HEK293 (cell line): ENCODE results near the gene DIP2B.

Source experiments
- CTCF ChIA-PET: fragments of 350-600 bp; formaldehyde crosslinking; extraction: SDS; loops from one replicate; lab custom pipeline; 2021; ENCODE audit warnings: antibody characterized with exemption; lab: Yijun Ruan, JAX
- POLR2A ChIA-PET: fragments of 300-600 bp; formaldehyde crosslinking; extraction: SDS; loops from one replicate; lab custom pipeline; 2020; ENCODE audit warnings: antibody characterized with exemption, inconsistent platforms; lab: Yijun Ruan, JAX
- H3K27ac ChIP-seq: fragments of 200-500 bp; sonication (Bioruptor generic); 2 replicates; pipeline ENCODE4 v1.5.1; 2014; ENCODE audit warnings: low read depth, low read length, control low read depth, inconsistent platforms; ENCODE audit errors: extremely low read depth
- H3K36me3 ChIP-seq, 2 experiments: fragments of 200-500 bp in 1 of 2; sonication (Bioruptor generic) in 1 of 2; 1 replicate in 1 of 2; 2 replicates in 1 of 2; pipeline ENCODE4 v1.5.1; 2014 to 2017; ENCODE audit warnings: inconsistent platforms in 2 of 2, low read length in 2 of 2; ENCODE audit not compliant: control insufficient read depth in 2 of 2, insufficient read depth in 1 of 2
- H3K4me1 ChIP-seq: fragments of 200-500 bp; sonication (Bioruptor generic); 2 replicates; pipeline ENCODE4 v1.5.1; 2014; ENCODE audit warnings: mild to moderate bottlenecking, low read length, inconsistent platforms; ENCODE audit not compliant: control insufficient read depth, insufficient read depth
- H3K4me3 ChIP-seq: 2 replicates; pipeline ENCODE4 v1.5.1; 2011; ENCODE audit warnings: low read depth, mild to moderate bottlenecking, control low read depth, low read length, moderate library complexity
- H3K9me3 ChIP-seq: fragments of 200-500 bp; sonication (Bioruptor generic); 2 replicates; pipeline ENCODE4 v1.5.1; 2014; ENCODE audit warnings: low read depth, low read length, inconsistent platforms; ENCODE audit not compliant: control insufficient read depth, insufficient read depth
- KLF7 ChIP-seq: fragments of 450-650 bp; formaldehyde crosslinking; IDR thresholded peaks from 2 replicates; pipeline ENCODE4 v1.5.1; 2016; ENCODE audit warnings: missing biosample characterization, missing genetic modification characterization, borderline replicate concordance
- MZF1 ChIP-seq: fragments of 450-650 bp; formaldehyde crosslinking; IDR thresholded peaks from 2 replicates; pipeline ENCODE4 v1.5.1; 2017; ENCODE audit warnings: missing biosample characterization, missing genetic modification characterization, borderline replicate concordance
- ZNF140 ChIP-seq: fragments of 450-650 bp; formaldehyde crosslinking; IDR thresholded peaks from 2 replicates; pipeline ENCODE4 v1.5.1; 2016; ENCODE audit warnings: missing biosample characterization, missing genetic modification characterization
- ZNF169 ChIP-seq: fragments of 450-650 bp; formaldehyde crosslinking; IDR thresholded peaks from 2 replicates; pipeline ENCODE4 v1.5.1; 2016; ENCODE audit warnings: missing biosample characterization, missing genetic modification characterization
- ZNF292 ChIP-seq: fragments of 450-650 bp; formaldehyde crosslinking; IDR thresholded peaks from 2 replicates; pipeline ENCODE4 v1.5.1; 2016; ENCODE audit warnings: low read depth, missing biosample characterization, missing genetic modification characterization, borderline replicate concordance
- ZNF311 ChIP-seq: fragments of 450-650 bp; formaldehyde crosslinking; IDR thresholded peaks from 2 replicates; pipeline ENCODE4 v1.5.1; 2017; ENCODE audit warnings: missing biosample characterization, missing genetic modification characterization, borderline replicate concordance
- ZNF391 ChIP-seq: fragments of 450-650 bp; formaldehyde crosslinking; IDR thresholded peaks from 2 replicates; pipeline ENCODE4 v1.5.1; 2016; ENCODE audit warnings: low read depth, missing biosample characterization, missing genetic modification characterization, borderline replicate concordance
- ZNF558 ChIP-seq: fragments of 450-650 bp; formaldehyde crosslinking; IDR thresholded peaks from 2 replicates; pipeline ENCODE4 v1.5.1; 2016; ENCODE audit warnings: missing biosample characterization, missing genetic modification characterization
- ZNF561 ChIP-seq: fragments of 450-650 bp; IDR thresholded peaks from 2 replicates; pipeline ENCODE4 v1.5.1; 2018; ENCODE audit warnings: missing biosample characterization, missing genetic modification characterization, borderline replicate concordance
- ZNF596 ChIP-seq: fragments of 450-650 bp; IDR thresholded peaks from 2 replicates; pipeline ENCODE4 v1.5.0; 2018; ENCODE audit warnings: missing biosample characterization, mild to moderate bottlenecking, missing genetic modification characterization, moderate library complexity
- ZNF621 ChIP-seq: fragments of 450-650 bp; formaldehyde crosslinking; IDR thresholded peaks from 2 replicates; pipeline ENCODE4 v1.5.1; 2017; ENCODE audit warnings: missing biosample characterization, missing genetic modification characterization
- ZNF785 ChIP-seq: fragments of 450-650 bp; formaldehyde crosslinking; IDR thresholded peaks from 2 replicates; pipeline ENCODE4 v1.5.1; 2016; ENCODE audit warnings: missing biosample characterization, missing genetic modification characterization
- ZSCAN16 ChIP-seq: fragments of 450-650 bp; formaldehyde crosslinking; IDR thresholded peaks from 2 replicates; pipeline ENCODE4 v1.5.1; 2016; ENCODE audit warnings: missing biosample characterization, missing genetic modification characterization
- TF ChIP-seq, protein P1 (sequence below): fragments of 450-650 bp; formaldehyde crosslinking; IDR thresholded peaks from 2 replicates; pipeline ENCODE4 v1.5.1; 2017; ENCODE audit warnings: missing biosample characterization, missing genetic modification characterization
- TF ChIP-seq, protein P2 (sequence below): fragments of 450-650 bp; formaldehyde crosslinking; IDR thresholded peaks from 2 replicates; pipeline ENCODE4 v1.5.1; 2016; ENCODE audit warnings: missing biosample characterization, missing genetic modification characterization
- TF ChIP-seq, protein P3 (sequence below): fragments of 450-650 bp; formaldehyde crosslinking; IDR thresholded peaks from 2 replicates; pipeline ENCODE4 v1.5.1; 2016; ENCODE audit warnings: missing biosample characterization, missing genetic modification characterization
- TF ChIP-seq, protein P4 (sequence below): fragments of 450-650 bp; formaldehyde crosslinking; IDR thresholded peaks from 2 replicates; pipeline ENCODE4 v1.5.1; 2016; ENCODE audit warnings: missing biosample characterization, missing genetic modification characterization
- TF ChIP-seq, protein P5 (sequence below): fragments of 450-650 bp; formaldehyde crosslinking; IDR thresholded peaks from 2 replicates; pipeline ENCODE4 v1.5.1; 2016; ENCODE audit warnings: missing biosample characterization, missing genetic modification characterization

Gene DIP2B

DNA sequence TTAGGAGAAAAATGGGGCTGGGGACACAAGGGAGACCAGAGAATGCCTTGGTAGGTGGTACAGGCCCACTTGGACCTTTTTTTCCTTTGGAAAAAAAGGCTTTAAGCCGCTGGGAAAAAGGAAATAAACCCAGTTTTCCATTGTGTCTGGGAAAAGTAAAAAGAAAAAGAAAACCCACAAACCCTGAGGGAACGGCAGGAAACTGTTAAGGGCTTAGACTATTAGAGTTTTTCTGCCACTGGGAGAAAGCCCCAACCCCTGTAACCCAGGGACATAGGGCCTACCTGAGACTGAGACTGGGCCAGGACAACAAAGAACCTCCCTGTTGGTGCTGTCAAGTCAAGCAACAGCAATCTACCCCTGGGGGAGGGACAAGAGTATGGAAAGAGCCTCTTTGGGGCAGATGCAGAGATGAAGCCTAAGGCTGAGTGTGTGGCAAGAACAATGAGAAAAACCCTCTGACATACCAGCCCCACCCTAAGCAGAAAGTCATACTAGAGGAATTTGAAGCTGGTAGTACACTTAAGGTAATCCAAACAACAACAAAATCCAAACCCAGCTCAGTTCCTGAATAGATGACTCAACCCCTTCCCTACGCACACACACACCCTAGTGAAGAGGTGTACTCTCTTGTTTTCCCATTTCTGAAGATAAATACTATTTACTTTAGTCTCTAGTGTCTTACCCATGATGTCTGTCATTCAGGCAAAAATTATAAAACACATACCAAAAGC, 281.9 kb downstream of the DIP2B start:
- ChIA-PET CTCF (interaction anchor here (1.2 to 1.6 kb wide), 3 partner anchors 18 to 51 kb away, joined by 3 to 9 read pairs (median 6); no protein-coding TSS in a partner anchor), POLR2A (interaction anchor here (1.3 kb wide), 1 partner anchor 23 kb away, joined by 7 read pairs; the partner anchor contains the start of gene ATF1)
- Histone ChIP-seq H3K4me3 (no peak overlapping the region), H3K27ac (no peak overlapping the region), H3K36me3 (peaks cover 2 to 8% of the 10 kb centered on the region in 2 experiments; a peak in 2 of 3 replicates), H3K9me3 (no peaks in the 10 kb centered on the region), H3K4me1 (0 out of 2 replicates have a peak, but pooled peaks cover 3% of the 10 kb centered on the region)
- TF ChIP-seq, protein P1, sequence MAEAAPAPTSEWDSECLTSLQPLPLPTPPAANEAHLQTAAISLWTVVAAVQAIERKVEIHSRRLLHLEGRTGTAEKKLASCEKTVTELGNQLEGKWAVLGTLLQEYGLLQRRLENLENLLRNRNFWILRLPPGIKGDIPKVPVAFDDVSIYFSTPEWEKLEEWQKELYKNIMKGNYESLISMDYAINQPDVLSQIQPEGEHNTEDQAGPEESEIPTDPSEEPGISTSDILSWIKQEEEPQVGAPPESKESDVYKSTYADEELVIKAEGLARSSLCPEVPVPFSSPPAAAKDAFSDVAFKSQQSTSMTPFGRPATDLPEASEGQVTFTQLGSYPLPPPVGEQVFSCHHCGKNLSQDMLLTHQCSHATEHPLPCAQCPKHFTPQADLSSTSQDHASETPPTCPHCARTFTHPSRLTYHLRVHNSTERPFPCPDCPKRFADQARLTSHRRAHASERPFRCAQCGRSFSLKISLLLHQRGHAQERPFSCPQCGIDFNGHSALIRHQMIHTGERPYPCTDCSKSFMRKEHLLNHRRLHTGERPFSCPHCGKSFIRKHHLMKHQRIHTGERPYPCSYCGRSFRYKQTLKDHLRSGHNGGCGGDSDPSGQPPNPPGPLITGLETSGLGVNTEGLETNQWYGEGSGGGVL (tag by site-specific recombination) = no peak
- TF ChIP-seq ZNF169 (tag by site-specific recombination) (no peak), ZNF558 (tag by site-specific recombination) (no peak), ZNF561 (tag by site-specific recombination) (no peak), MZF1 (tag by site-specific recombination) (no peak), ZNF785 (tag by site-specific recombination) (no peak)
- TF ChIP-seq, protein P2, sequence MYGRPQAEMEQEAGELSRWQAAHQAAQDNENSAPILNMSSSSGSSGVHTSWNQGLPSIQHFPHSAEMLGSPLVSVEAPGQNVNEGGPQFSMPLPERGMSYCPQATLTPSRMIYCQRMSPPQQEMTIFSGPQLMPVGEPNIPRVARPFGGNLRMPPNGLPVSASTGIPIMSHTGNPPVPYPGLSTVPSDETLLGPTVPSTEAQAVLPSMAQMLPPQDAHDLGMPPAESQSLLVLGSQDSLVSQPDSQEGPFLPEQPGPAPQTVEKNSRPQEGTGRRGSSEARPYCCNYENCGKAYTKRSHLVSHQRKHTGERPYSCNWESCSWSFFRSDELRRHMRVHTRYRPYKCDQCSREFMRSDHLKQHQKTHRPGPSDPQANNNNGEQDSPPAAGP (tag by site-specific recombination) = peak; percentile 90
- TF ChIP-seq, protein P3, sequence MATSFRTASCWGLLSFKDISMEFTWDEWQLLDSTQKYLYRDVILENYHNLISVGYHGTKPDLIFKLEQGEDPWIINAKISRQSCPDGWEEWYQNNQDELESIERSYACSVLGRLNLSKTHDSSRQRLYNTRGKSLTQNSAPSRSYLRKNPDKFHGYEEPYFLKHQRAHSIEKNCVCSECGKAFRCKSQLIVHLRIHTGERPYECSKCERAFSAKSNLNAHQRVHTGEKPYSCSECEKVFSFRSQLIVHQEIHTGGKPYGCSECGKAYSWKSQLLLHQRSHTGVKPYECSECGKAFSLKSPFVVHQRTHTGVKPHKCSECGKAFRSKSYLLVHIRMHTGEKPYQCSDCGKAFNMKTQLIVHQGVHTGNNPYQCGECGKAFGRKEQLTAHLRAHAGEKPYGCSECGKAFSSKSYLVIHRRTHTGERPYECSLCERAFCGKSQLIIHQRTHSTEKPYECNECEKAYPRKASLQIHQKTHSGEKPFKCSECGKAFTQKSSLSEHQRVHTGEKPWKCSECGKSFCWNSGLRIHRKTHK (tag by site-specific recombination) = peak; percentile 93
- TF ChIP-seq, protein P4, sequence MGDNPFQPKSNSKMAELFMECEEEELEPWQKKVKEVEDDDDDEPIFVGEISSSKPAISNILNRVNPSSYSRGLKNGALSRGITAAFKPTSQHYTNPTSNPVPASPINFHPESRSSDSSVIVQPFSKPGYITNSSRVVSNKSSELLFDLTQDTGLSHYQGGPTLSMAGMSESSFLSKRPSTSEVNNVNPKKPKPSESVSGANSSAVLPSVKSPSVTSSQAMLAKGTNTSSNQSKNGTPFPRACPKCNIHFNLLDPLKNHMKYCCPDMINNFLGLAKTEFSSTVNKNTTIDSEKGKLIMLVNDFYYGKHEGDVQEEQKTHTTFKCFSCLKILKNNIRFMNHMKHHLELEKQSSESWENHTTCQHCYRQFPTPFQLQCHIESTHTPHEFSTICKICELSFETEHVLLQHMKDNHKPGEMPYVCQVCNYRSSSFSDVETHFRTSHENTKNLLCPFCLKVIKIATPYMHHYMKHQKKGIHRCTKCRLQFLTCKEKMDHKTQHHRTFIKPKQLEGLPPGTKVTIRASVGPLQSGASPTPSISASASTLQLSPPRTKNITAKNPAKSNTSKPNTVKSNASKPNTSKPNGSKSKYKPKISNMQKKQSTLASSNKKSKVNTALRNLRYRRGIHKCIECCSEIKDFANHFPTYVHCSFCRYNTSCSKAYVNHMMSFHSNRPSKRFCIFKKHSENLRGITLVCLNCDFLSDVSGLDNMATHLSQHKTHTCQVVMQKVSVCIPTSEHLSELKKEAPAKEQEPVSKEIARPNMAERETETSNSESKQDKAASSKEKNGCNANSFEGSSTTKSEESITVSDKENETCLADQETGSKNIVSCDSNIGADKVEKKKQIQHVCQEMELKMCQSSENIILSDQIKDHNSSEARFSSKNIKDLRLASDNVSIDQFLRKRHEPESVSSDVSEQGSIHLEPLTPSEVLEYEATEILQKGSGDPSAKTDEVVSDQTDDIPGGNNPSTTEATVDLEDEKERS (tag by site-specific recombination) = no peak

DNA sequence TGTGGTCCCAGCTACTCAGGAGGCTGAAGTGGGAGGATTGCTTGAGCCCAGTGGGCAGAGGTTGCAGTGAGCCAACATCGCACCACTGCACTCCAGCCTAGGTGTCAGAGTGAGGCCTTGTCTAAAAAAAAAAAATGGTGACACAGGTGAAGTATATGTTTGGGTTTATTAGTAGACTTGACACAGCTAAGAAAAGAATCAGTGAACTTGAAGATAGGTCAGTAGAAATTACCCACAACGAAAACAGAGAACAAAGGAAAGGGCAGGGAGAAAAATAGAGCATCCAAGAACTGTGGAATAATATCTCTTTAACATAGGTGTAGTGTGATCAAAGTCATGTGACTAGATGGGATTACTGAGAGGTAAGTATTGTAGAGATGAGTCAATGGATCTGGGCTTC, 282.8 kb downstream of the DIP2B start:
- POLR2A ChIA-PET = interaction anchor here (0.7 to 1.3 kb wide), 2 partner anchors 24 to 236 kb away, joined by 4 to 7 read pairs; partner anchors contain the start of gene ATF1

DNA sequence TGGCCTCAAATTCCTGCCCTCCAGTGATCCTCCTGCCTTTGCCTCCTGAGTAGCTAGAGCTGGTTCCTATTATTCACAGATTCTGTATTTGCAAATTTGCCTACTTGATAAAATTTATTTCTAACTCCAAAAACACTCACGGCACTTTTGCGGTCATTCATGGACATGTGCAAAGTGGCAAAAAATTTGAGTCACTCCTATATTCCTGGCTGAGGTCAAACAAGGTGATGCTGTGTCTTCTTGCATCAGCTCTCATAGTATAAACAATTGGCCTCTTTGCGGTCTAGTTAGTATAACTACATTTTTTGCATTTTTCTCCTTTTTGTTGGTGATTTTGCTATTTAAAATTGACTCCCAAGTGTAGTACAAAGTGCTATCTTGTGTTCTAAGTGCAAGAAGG, 283.8 kb downstream of the DIP2B start:
- ChIA-PET CTCF (interaction anchor here (0.6 to 1.3 kb wide), 3 partner anchors 126 to 553 kb away, joined by 3 read pairs; no protein-coding TSS in a partner anchor), POLR2A (interaction anchor here (0.6 to 0.7 kb wide), 2 partner anchors 235 to 565 kb away, joined by 3 to 4 read pairs; no protein-coding TSS in a partner anchor)
- Histone ChIP-seq H3K36me3 (peaks cover 0 to 6% of the 10 kb centered on the region in 2 experiments; a peak in 1 of 3 replicates), H3K4me1 (0 out of 2 replicates have a peak, but pooled peaks cover 3% of the 10 kb centered on the region), H3K27ac (no peak overlapping the region), H3K9me3 (no peaks in the 10 kb centered on the region), H3K4me3 (no peak overlapping the region)
- TF ChIP-seq ZNF292 (tag by site-specific recombination) (no peak), ZNF621 (tag by site-specific recombination) (no peak), ZSCAN16 (tag by site-specific recombination) (no peak), ZNF311 (no peak), KLF7 (tag by site-specific recombination) (no peak), ZNF140 (no peak), MZF1 (tag by site-specific recombination) (no peak), ZNF391 (tag by site-specific recombination) (no peak)
- TF ChIP-seq, protein P5, sequence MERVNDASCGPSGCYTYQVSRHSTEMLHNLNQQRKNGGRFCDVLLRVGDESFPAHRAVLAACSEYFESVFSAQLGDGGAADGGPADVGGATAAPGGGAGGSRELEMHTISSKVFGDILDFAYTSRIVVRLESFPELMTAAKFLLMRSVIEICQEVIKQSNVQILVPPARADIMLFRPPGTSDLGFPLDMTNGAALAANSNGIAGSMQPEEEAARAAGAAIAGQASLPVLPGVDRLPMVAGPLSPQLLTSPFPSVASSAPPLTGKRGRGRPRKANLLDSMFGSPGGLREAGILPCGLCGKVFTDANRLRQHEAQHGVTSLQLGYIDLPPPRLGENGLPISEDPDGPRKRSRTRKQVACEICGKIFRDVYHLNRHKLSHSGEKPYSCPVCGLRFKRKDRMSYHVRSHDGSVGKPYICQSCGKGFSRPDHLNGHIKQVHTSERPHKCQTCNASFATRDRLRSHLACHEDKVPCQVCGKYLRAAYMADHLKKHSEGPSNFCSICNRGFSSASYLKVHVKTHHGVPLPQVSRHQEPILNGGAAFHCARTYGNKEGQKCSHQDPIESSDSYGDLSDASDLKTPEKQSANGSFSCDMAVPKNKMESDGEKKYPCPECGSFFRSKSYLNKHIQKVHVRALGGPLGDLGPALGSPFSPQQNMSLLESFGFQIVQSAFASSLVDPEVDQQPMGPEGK = no peak
- TF ChIP-seq, all 188 proteins: peak for 0

More for the DNA sequence above, 282.8 kb downstream of the DIP2B start:
- peaks cover 0 to 6% of the 10 kb centered on the region in 2 experiments; a peak in 1 of 3 replicates for H3K36me3 ChIP-seq
- no peak overlapping the region for H3K4me3 ChIP-seq
- no peaks in the 10 kb centered on the region for H3K9me3 ChIP-seq
- no peak overlapping the region for H3K27ac ChIP-seq
- H3K4me1 ChIP-seq = 0 out of 2 replicates have a peak, but pooled peaks cover 3% of the 10 kb centered on the region
- TF ChIP-seq ZNF596 (tag by site-specific recombination) = no peak
- TF ChIP-seq, all 188 proteins: peak for 0
- CTCF ChIA-PET = interaction anchor here (0.6 to 1.6 kb wide), 6 partner anchors 19 to 800 kb away, joined by 3 to 9 read pairs (median 3); no protein-coding TSS in a partner anchor
